OCI-LY7 (cell line): ENCODE data around the gene ALDH1A3. TPM values are rescaled to one million over a fixed set of nuclear protein-coding genes. Genes with fewer than 3 reads are reported as not detected.
A peak's percentile ranks its signal among the peaks of the same experiment; 100 is the strongest.

ENCODE experiments used
- BruUV-seq: library from RNA; stranded (reverse); fragments of 400-500 nt; replicated peaks from 2 replicates; lab custom pipeline; 2021; lab: Mats Ljungman, UMichigan
- CTCF ChIA-PET: fragments of 300-600 bp; sonication (Branson Sonifier 250); formaldehyde crosslinking; loops from one replicate; lab custom pipeline; 2022; ENCODE audit warnings: antibody characterized with exemption; ENCODE audit not compliant: unreplicated experiment; lab: Charles Lee
- POLR2A ChIA-PET: fragments of 300-600 bp; sonication (Branson Sonifier 250); formaldehyde crosslinking; loops from one replicate; lab custom pipeline; 2022; ENCODE audit warnings: antibody characterized with exemption; lab: Charles Lee
- DNase-seq: peaks from one replicate; pipeline ENCODE4 v3.0.0-alpha.2; 2015; ENCODE audit warnings: low spot score
- H2AFZ ChIP-seq: fragments of 200-600 bp; sonication (generic), shearing (Covaris generic); 2 replicates; pipeline ENCODE4 v1.6.1; 2014; ENCODE audit warnings: mild to moderate bottlenecking, antibody characterized with exemption, low read length, moderate library complexity
- H3K27ac ChIP-seq: fragments of 200-600 bp; sonication (generic); 2 replicates; pipeline ENCODE4 v1.5.1; 2014; ENCODE audit warnings: mixed run types, low read depth, mild to moderate bottlenecking, moderate library complexity, low read length, inconsistent platforms; ENCODE audit not compliant: poor library complexity, severe bottlenecking
- H3K36me3 ChIP-seq: fragments of 200-600 bp; sonication (generic); 2 replicates; pipeline ENCODE4 v1.6.1; 2014; ENCODE audit warnings: mild to moderate bottlenecking, antibody characterized with exemption, low read length, moderate library complexity, mixed read lengths; ENCODE audit not compliant: insufficient read depth
- H3K4me1 ChIP-seq: fragments of 200-600 bp; sonication (generic); 2 replicates; pipeline ENCODE4 v1.5.1; 2014; ENCODE audit warnings: mild to moderate bottlenecking, low read length; ENCODE audit not compliant: insufficient read depth, poor library complexity, severe bottlenecking
- H3K4me2 ChIP-seq: fragments of 200-600 bp; sonication (generic); 2 replicates; pipeline ENCODE4 v1.6.1; 2014; ENCODE audit warnings: mild to moderate bottlenecking, low read length
- H3K4me3 ChIP-seq: fragments of 200-600 bp; sonication (generic); 2 replicates; pipeline ENCODE4 v1.5.1; 2014; ENCODE audit warnings: mild to moderate bottlenecking, low read depth, low read length; ENCODE audit not compliant: poor library complexity, severe bottlenecking
- H3K79me2 ChIP-seq: fragments of 200-600 bp; sonication (generic); 2 replicates; pipeline ENCODE4 v1.6.1; 2016; ENCODE audit warnings: low read depth, mild to moderate bottlenecking, low read length, moderate library complexity, mixed read lengths; ENCODE audit not compliant: insufficient read depth
- H3K9me2 ChIP-seq: fragments of 200-600 bp; sonication (generic); 2 replicates; pipeline ENCODE4 v1.6.1; 2016; ENCODE audit warnings: mild to moderate bottlenecking, low read length, mixed read lengths; ENCODE audit not compliant: insufficient read depth
- H3K9me3 ChIP-seq: fragments of 200-600 bp; sonication (generic); 2 replicates; pipeline ENCODE4 v1.6.1; 2014; ENCODE audit warnings: mild to moderate bottlenecking, mixed run types, low read length, mixed read lengths
- H4K20me1 ChIP-seq: fragments of 200-600 bp; sonication (generic); 2 replicates; pipeline ENCODE4 v1.6.1; 2014; ENCODE audit warnings: mild to moderate bottlenecking, antibody characterized with exemption, low read length, moderate library complexity, mixed read lengths; ENCODE audit not compliant: insufficient read depth
- EZH2phosphoT487 ChIP-seq: fragments of 200-600 bp; sonication (generic); IDR thresholded peaks from 2 replicates; pipeline ENCODE4 v1.6.1; 2018; ENCODE audit warnings: low read depth, borderline replicate concordance, mild to moderate bottlenecking, mixed run types, antibody characterized with exemption, low read length, moderate library complexity, mixed read lengths
- intact Hi-C: fragments of 100-400 bp; cut with micrococcal nuclease; formaldehyde crosslinking; loops from one replicate; pipeline ENCODE4 v1.10.0; 2022; ENCODE audit not compliant: unreplicated experiment
- total RNA-seq, 2 experiments: library from RNA; depleted of rRNA in 1 of 2; stranded (reverse); fragments of >200 nt in 1 of 2; shearing (Covaris generic) in 1 of 2; gene quantifications; 2 replicates each; pipeline ENCODE4 v1.2.3, GENCODE V29; 2014 to 2022
- TF ChIP-seq, protein P1 (sequence below): fragments of 200-600 bp; sonication (generic); conservative IDR thresholded peaks from 2 replicates; pipeline ENCODE4 v1.5.1; 2014; ENCODE audit warnings: mild to moderate bottlenecking, antibody characterized with exemption, low read length, moderate library complexity, mixed read lengths

The ALDH1A3 gene
- total RNA-seq, 2 experiments from 2014 or later = not detected

DNA sequence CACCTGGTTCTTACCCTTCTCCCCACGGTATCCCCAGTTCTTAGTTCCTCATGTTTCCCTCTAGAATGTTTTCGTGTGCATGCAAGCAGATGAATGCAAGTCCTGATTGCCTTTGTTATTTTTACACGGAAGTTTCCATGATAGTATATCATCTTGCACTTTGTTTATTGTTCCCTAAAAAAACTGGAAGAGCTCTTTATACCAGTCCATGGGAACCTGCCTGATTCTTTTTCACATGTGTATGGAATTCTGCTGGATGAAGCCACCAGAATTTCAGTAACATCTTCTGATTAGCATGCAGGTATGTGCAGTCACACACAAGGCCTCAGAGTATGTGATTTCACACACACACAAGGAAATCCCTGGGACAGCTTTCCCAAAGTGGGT is 23.5 kb downstream of the ALDH1A3 start:
- no peak for DNase-seq
- Histone ChIP-seq H3K9me2 (no peaks in the 10 kb centered on the region), H3K4me3 (no peak overlapping the region), H3K4me1 (peaks cover 14% of the 10 kb centered on the region), H2AFZ (no peak overlapping the region), H4K20me1 (no peaks in the 10 kb centered on the region), H3K79me2 (no peaks in the 10 kb centered on the region), H3K27ac (no peak overlapping the region), H3K9me3 (no peaks in the 10 kb centered on the region; the same call in 1 of the 2 replicates), H3K4me2 (peak overlapping the region; percentile 41), H3K36me3 (no peaks in the 10 kb centered on the region; the same call in 1 of the 2 replicates)
- intact Hi-C loops = no loop called here
- TF ChIP-seq EZH2phosphoT487 = no peak
- TF ChIP-seq, protein P1, sequence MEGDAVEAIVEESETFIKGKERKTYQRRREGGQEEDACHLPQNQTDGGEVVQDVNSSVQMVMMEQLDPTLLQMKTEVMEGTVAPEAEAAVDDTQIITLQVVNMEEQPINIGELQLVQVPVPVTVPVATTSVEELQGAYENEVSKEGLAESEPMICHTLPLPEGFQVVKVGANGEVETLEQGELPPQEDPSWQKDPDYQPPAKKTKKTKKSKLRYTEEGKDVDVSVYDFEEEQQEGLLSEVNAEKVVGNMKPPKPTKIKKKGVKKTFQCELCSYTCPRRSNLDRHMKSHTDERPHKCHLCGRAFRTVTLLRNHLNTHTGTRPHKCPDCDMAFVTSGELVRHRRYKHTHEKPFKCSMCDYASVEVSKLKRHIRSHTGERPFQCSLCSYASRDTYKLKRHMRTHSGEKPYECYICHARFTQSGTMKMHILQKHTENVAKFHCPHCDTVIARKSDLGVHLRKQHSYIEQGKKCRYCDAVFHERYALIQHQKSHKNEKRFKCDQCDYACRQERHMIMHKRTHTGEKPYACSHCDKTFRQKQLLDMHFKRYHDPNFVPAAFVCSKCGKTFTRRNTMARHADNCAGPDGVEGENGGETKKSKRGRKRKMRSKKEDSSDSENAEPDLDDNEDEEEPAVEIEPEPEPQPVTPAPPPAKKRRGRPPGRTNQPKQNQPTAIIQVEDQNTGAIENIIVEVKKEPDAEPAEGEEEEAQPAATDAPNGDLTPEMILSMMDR = no peak
- ChIA-PET POLR2A (interaction anchor here (0.6 to 3.5 kb wide), 3 partner anchors 14 to 223 kb away, joined by 3 to 13 read pairs (median 3); no protein-coding TSS in a partner anchor), CTCF (no interaction called here)
- BruUV-seq = no TSS peak

DNA sequence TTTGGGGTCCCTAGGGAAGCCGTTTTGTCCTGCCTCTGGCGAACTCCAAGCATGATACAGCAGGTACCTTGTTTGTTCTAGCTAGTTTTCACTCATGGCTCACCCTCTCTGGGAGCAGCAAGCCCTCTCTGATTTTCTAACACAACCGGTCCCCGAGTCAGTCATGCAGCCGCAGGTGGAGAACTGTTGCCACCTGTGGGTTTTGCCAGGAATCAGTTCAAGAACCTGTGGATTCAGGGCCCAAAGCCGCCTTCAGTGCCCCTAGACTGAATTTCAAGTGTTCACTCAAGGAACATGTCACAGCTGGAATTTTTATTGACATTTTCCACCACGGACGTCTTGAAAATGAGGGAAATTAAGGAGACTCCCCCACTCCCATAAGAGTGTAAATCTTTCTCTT is 26.2 kb downstream of the ALDH1A3 start:
- Histone ChIP-seq H3K27ac (no peak overlapping the region), H4K20me1 (no peaks in the 10 kb centered on the region), H3K4me3 (no peak overlapping the region), H3K9me2 (no peaks in the 10 kb centered on the region), H2AFZ (no peak overlapping the region), H3K4me1 (peaks cover 14% of the 10 kb centered on the region), H3K4me2 (no peak overlapping the region), H3K79me2 (no peaks in the 10 kb centered on the region), H3K36me3 (peaks cover 9% of the 10 kb centered on the region), H3K9me3 (no peaks in the 10 kb centered on the region; the same call in 1 of the 2 replicates)
- DNase-seq = no peak
- TF ChIP-seq, protein P1 = no peak
- no peak for TF ChIP-seq EZH2phosphoT487
- BruUV-seq = no TSS peak
- POLR2A ChIA-PET = interaction anchor here (0.6 to 1.3 kb wide), 2 partner anchors 12 to 127 kb away, joined by 3 to 4 read pairs; no protein-coding TSS in a partner anchor
- intact Hi-C loops = no loop called here
- CTCF ChIA-PET = no interaction called here

DNA sequence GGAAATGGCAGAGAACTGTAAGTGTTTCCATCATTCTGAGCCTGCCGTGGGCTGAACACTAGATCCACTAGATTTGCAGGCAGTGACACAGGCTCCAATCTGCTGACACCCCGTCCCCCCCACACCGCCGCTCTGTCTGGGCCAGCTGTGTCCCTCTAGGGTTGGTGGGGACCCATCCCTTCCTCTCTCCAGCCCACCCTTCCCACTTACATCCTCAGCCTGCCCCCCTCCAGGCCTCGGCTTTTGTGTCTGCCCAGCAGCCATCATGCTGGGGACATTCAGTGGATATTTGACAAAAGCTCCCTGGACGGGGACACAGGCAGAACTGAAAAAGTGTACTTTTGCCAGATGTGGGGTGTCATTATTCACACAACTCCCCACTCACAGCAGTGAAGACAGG is 28.8 kb downstream of the ALDH1A3 start:
- CTCF ChIA-PET = no interaction called here
- H3K36me3 ChIP-seq = peaks cover 32% of the 10 kb centered on the region

More for the DNA sequence above, 28.8 kb downstream of the ALDH1A3 start:
- Histone ChIP-seq H3K4me3 (no peak overlapping the region), H3K4me1 (peaks cover 2% of the 10 kb centered on the region), H4K20me1 (no peaks in the 10 kb centered on the region), H3K4me2 (no peak overlapping the region), H3K79me2 (peaks cover 19% of the 10 kb centered on the region; the same call in 1 of the 2 replicates), H3K9me3 (peaks cover 10% of the 10 kb centered on the region), H3K27ac (no peak overlapping the region), H3K9me2 (no peaks in the 10 kb centered on the region), H2AFZ (no peak overlapping the region)
- intact Hi-C loops = no loop called here
- POLR2A ChIA-PET = no interaction called here
- TF ChIP-seq, protein P1 = no peak
- TF ChIP-seq EZH2phosphoT487 = no peak
- no TSS peak for BruUV-seq
- DNase-seq = no peak
